Ovary (tissue), 9 donors: ENCODE results near the gene IL1RAPL1. TPM values are rescaled to one million over a fixed set of nuclear protein-coding genes. Genes with fewer than 3 reads are reported as not detected.

ENCODE experiments used
- DNase-seq, 5 donors: peaks; one replicate each; pipeline ENCODE4 v3.0.0-alpha.2; 2019 to 2020
- H3K27ac ChIP-seq, 2 donors: fragments of 200-600 bp; one replicate each; pipeline versions ENCODE4 v1.5.1 to v1.8.0; 2019 to 2022
- H3K27me3 ChIP-seq: fragments of 200-600 bp; one replicate; pipeline ENCODE4 v1.8.0; 2022
- H3K36me3 ChIP-seq: fragments of 200-600 bp; sonication (generic); one replicate; pipeline ENCODE4 v1.5.1; 2019
- H3K4me1 ChIP-seq: one replicate; pipeline ENCODE4 v1.8.1; 2013; ENCODE audit warnings: mild to moderate bottlenecking, moderate library complexity; ENCODE audit not compliant: insufficient read depth
- H3K4me3 ChIP-seq: fragments of 200-600 bp; sonication (generic); one replicate; pipeline ENCODE4 v1.5.1; 2017
- H3K9me3 ChIP-seq, 2 donors: fragments of 200-600 bp in 1 of 2; sonication (generic) in 1 of 2; one replicate each; pipeline versions ENCODE4 v1.5.1 to v1.8.1; 2013 to 2019; ENCODE audit warnings: mild to moderate bottlenecking in 1 of 2, moderate library complexity in 1 of 2
- CTCF ChIP-seq, 3 donors: fragments of 450-650 bp in 2 of 3; fragments of 200-600 bp in 1 of 3; IDR thresholded peaks; one replicate each; pipeline versions ENCODE4 v1.5.1 to v1.8.0; 2016 to 2022; ENCODE audit warnings: antibody characterized with exemption in 3 of 3, mild to moderate bottlenecking in 1 of 3
- EP300 ChIP-seq: sonication (generic); formaldehyde crosslinking; IDR thresholded peaks from one replicate; pipeline ENCODE4 v1.6.1; 2017; ENCODE audit warnings: antibody characterized with exemption
- POLR2A ChIP-seq: fragments of 450-650 bp; IDR thresholded peaks from one replicate; pipeline ENCODE4 v1.6.1; 2017; ENCODE audit warnings: antibody characterized with exemption, mild to moderate bottlenecking, moderate library complexity
- WGBS, 3 donors: extraction: QIAGEN DNeasy Blood & Tissue Kit in 1 of 3; methylation state at CpG; one replicate each; pipeline versions ENCODE4 v1.1.5 to v1.1.7; 2013 to 2017; 5-methylcytosine and 5-hydroxymethylcytosine counted together
- intact Hi-C, 4 donors: fragments of 100-400 bp; cut with DNase I; formaldehyde crosslinking; loops; one replicate each; pipeline versions ENCODE4 v1.11.0 to v1.15.1; 2022 to 2023
- polyA plus RNA-seq, 2 donors: library from polyadenylated mRNA; stranded (reverse); fragments of 200-250 nt in 1 of 2; fragments of 350-450 nt in 1 of 2; fragmentation: Illumina TruSeq in 1 of 2; extraction: RNeasy Lipid Tissue Mini Kit (QIAGEN cat#74804) in 1 of 2; gene quantifications; one replicate each; pipeline ENCODE4 v1.2.3, GENCODE V29; 2013 to 2014
- total RNA-seq, 7 donors: library from RNA; depleted of rRNA in 2 of 7; stranded (reverse); fragments of >200 nt in 2 of 7; fragmentation: NEBNext Ultra II Directional in 3 of 7; extraction: Animal tissue kit (Norgen Biotek cat#: 25700) in 3 of 7; gene quantifications; one replicate each; pipeline versions ENCODE4 v1.1.0 to v1.2.4, GENCODE V29; 2016 to 2023
- donor health status: DM: no; HTN: no; CAD: no; lungs with moderate emphysema.
- donor health status: DM: no; HTN: no; CAD: no.
- donor health status: Bipolar disorder and iron deficiency.
- donor health status: DM: yes; HTN: yes; CAD: no.
- donor health status: DM: no; HTN: no; CAD: no.
- donor health status: DM: yes; HTN: yes; CAD: no.

The IL1RAPL1 gene
- total and polyA plus RNA-seq, 9 donors = 0.23 to 1.3 (median 0.61) TPM

- Histone ChIP-seq H3K27ac (no peak overlapping the region), H3K9me3 (no peaks in the 10 kb centered on the region), H3K36me3 (no peaks in the 10 kb centered on the region), H3K4me3 (no peak overlapping the region), H3K27me3 (no peaks in the 10 kb centered on the region), H3K4me1 (no peaks in the 10 kb centered on the region)
- TF ChIP-seq EP300 = no peak
- TF ChIP-seq CTCF (IDR thresholded peaks at IDR 0.05) = no peak
- TF ChIP-seq POLR2A = no peak
- WGBS, 3 donors = 68 to 74% (median 73%) methylated on average over 2 of the region's 2 CpGs
- no peak for DNase-seq
- intact Hi-C loops = no loop called here
These were observed 1211.2 kb downstream of the IL1RAPL1 start for GRCh38 chrX:29798469-29798868.

DNA sequence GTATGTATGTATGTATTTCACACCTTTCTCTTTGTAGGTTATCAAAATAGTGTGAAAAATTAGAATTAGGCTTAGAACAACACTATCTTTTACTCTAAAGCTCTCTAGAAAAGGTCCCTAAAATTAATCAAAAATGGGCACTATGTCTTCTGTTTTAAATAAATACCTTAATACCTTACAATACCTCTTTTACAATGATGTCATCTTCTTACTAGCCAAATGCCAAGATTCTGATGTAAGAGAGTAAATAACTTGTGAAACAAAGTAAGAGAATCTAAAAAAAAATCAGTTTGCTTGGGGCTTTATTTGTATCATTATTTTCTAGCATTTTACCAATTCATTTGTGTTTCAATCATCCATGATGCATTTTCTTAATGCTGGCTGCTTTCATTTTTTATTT is 1225.9 kb downstream of the IL1RAPL1 start:
- H3K27me3 ChIP-seq = no peaks in the 10 kb centered on the region
- no peak for DNase-seq
- H3K4me3 ChIP-seq = no peak overlapping the region
- TF ChIP-seq CTCF (IDR thresholded peaks at IDR 0.05) (no peak), POLR2A (no peak), EP300 (no peak)
- no peak overlapping the region for H3K27ac ChIP-seq
- intact Hi-C loops = no loop called here
- H3K36me3 ChIP-seq = no peaks in the 10 kb centered on the region
- no peaks in the 10 kb centered on the region for H3K4me1 ChIP-seq
- H3K9me3 ChIP-seq = no peaks in the 10 kb centered on the region

DNA sequence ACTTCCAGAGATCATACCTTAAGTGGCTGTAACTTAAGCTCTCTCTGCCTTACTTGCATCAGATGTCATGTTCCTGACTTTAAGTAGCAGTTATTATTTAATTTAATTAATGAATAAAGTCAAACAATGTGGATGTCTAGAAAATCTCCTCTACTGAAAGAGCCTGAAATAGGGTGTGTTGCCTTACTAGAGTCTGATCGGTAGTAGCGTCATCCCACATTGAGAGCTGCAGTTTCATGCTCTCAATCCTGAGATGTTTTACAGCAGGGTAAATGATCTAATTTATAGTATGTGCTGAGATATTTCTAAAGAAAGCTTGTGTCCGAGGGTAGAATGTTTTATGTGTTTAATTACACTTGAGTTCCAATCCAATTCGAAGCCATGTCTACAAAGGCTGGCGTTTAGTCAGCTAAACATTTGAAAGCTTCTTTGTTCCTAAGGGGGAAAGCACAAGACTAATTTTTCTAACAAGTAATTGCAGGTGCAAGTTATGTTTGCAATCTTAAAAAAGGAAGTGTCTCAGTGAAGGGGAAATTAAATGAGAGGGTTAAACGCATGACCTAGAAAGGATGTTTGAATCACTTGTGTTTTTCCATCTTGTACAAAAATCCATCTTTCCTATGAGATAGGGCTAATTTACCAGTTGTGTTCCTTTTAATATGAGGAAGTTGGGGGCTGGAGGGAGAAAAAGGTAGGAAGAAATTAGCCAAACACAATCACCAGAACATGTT is 1237.1 kb downstream of the IL1RAPL1 start:
- H3K36me3 ChIP-seq = no peaks in the 10 kb centered on the region
- TF ChIP-seq EP300 (no peak), CTCF (IDR thresholded peaks at IDR 0.05) (no peak), POLR2A (no peak)
- no peaks in the 10 kb centered on the region for H3K4me1 ChIP-seq
- H3K27ac ChIP-seq = no peak overlapping the region
- H3K27me3 ChIP-seq = no peaks in the 10 kb centered on the region
- no peak for DNase-seq
- intact Hi-C loops = no loop called here
- 68 to 78% (median 71%) methylated on average over 6 of the region's 6 CpGs for WGBS, 3 donors
- H3K4me3 ChIP-seq = no peak overlapping the region
- H3K9me3 ChIP-seq = no peaks in the 10 kb centered on the region

- no peak for TF ChIP-seq POLR2A
- TF ChIP-seq CTCF (IDR thresholded peaks at IDR 0.05) = no peak
- TF ChIP-seq EP300 = no peak
- H3K4me1 ChIP-seq = no peaks in the 10 kb centered on the region
- no peak for DNase-seq
- H3K36me3 ChIP-seq = no peaks in the 10 kb centered on the region
- 80 to 87% (median 82%) methylated on average over 5 of the region's 5 CpGs for whole genome bisulfite sequencing, 3 donors
- intact Hi-C loops = no loop called here
- no peak overlapping the region for H3K4me3 ChIP-seq
- no peaks in the 10 kb centered on the region for H3K9me3 ChIP-seq
- H3K27me3 ChIP-seq = no peaks in the 10 kb centered on the region
- no peak overlapping the region for H3K27ac ChIP-seq
These were observed 1239.5 kb downstream of the IL1RAPL1 start for GRCh38 chrX:29826742-29827141.
